ENCODE measurements around the gene IFNA2.
A peak's percentile ranks its signal among the peaks of the same experiment; 100 is the strongest.
"Not testable (repeated sequence)": the region's sequence is repeated elsewhere in the genome, so short reads cannot be mapped to it uniquely, and the experiment has no call there.

IFNA2 gene

GRCh38 chr9:21385131-21385670, at the start of gene IFNA2:
TSS of gene IFNA2 (minus strand) at chr9:21385398. CDS start at chr9:21385329, 69 bp downstream.
- DNase-seq: no peak

- not testable (repeated sequence) for DNase-seq
Observed at GRCh38 chr9:21435015-21435383, 49.8 kb upstream of the IFNA2 start.

- DNase-seq: peak; percentile 52
Observed at GRCh38 chr9:21434202-21435014, 49.2 kb upstream of the IFNA2 start.

GRCh38 chr9:21432672-21433425, 47.7 kb upstream of the IFNA2 start:
- no peak for DNase-seq

DNA sequence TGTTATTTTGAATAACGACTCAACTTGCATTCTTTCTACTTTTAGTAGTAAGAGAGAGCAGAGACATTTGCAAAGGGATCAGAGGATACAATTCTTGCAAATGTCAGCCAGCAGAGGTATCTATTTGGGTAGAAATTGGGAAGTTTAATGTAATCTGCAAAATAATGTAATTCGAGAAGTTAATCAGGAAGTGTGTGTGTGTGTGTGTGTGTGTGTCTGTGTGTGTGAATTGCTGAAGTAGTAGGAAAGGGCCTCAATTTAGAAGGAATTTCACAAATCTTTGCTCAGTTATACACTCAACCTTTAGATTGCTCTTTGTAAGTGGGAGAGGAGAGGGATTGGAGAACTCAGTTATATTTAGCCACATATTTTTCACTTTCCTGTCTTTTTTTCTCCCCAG, 44.0 kb upstream of the IFNA2 start:
- no peak for DNase-seq

DNA sequence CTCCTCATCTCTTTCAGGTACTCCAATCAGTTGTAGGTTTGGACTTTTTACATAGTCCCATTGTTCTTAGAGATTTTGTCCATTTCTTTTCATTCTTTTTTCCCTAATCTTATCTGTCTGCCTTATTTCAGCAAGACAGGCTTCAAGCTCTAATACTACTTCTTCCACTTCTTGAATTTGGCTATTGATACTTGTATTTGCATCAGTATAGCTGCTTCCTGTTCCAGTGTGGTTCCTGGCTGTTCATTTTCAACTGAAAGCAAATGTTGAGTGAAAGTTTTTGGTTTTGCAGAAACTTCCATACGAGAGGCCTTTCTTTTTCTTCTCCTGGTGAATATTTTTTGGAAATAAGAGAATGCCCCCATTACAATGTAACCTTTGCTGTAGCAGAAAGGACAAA, 43.0 kb upstream of the IFNA2 start:
- no peak for DNase-seq

GRCh38 chr9:21415493-21416267, 30.5 kb upstream of the IFNA2 start:
- DNase-seq: no peak

GRCh38 chr9:21414220-21414940, 29.2 kb upstream of the IFNA2 start:
- no peak for DNase-seq

DNA sequence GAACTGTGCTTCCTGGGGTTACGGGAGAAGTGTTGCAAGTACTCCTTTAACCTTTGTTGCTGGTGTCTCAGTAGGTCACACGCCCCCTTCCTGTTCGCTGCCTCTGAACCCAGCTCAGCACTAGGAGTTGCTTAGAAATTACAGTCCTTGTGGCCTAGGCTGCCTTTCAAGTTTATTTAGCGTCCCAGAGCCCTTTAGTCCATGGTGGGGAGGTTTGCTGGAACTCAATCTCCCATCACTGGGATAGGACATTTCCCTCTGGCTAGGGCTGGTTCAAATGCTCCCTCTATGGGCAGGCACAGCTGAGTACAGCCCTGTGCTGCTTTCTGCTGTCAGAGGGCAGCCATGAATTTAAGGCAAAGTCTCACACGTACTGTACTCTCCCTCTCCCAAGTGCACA, 28.4 kb upstream of the IFNA2 start:
- no peak for DNase-seq

DNA sequence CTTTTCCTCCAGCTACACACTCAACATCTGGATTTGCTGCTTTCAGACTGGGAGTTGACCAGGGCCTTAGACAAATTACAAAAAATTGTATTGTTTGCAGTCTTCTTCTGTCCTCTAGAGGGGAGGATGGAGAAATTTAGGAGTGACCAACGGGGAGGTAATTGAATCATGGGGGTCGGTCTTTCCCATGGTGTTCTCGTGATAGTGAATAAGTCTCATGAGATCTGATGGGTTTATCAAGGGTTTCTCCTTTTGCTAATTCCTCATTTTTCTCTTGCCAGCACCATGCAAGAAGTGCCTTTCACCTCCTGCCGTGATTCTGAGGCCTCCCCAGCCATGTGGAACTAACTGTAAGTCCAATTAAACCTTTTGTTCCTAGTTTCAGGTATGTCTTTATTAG, 28.0 kb upstream of the IFNA2 start:
- no peak for DNase-seq

GRCh38 chr9:21412107-21412506, 26.9 kb upstream of the IFNA2 start:
- DNase-seq: no peak

DNA sequence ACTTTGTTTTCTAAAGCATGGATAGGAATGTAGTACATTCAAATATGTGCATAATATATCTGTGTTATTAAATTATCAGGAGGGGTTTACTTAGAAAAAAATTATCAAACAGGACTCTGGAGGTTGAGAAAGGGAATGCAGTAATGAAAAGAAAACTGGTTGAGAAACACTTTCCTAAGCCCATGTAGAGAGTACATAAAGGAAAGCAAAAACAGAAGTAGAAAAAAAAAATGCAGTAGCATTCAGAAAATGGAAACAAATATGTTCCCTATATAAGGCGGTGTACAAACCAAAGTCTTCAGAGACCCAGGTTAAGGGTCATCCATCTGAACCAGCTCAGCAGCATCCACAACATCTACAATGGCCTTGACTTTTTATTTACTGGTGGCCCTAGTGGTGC, 23.6 kb upstream of the IFNA2 start, which contains the start of gene IFNA8:
Gene IFNA8 (plus strand): TSS at position 301 of the 400 bp plus-strand sequence. CDS start 60 bp downstream, at position 361.
- no peak for DNase-seq

- DNase-seq: no peak
Observed at GRCh38 chr9:21404146-21404545, 18.9 kb upstream of the IFNA2 start.

DNA sequence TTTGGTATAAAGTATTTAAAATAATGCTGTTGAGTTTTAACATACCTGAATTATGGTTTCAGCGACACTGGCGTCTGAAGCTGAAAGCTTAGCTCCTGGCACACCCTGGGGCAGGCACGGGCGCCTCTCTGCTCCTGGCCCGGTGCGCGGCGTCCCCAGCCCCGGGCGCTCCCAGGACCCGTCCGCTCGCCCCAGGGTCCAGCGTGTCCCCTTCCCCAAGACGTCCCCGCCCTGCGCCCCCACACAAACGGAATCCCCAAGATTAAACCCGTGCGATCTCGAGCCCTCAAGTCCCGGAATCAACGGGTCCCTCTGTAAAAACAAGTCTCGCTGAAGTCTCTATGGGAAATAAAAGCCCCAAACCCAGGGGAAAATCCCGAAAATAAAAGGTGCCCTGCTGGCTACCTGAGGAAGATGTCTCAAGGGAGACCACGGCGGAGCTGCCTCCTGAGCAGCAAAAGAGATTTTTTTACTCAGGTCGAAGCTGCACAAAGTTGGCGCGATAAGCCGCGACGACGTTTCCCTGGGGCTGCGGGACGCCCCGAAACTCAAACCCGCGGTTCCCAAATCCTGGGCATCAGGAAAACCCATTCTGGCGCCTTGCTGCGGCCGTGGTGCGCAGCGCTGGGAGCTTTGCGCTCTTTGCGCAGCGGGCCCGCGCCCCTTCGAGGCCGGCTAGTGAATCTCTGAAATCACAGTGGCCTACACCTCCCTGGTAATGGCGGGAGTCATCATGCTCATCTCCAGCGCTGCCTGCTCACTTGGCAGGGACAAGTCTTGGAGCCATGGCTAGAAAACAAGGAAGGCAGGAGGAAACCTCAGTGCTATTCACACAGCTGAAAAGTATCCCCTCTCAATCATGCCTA, 17.4 kb upstream of the IFNA2 start:
- DNase-seq: no peak

GRCh38 chr9:21399956-21400355, 14.8 kb upstream of the IFNA2 start:
- DNase-seq: no peak

- DNase-seq: no peak
Observed at GRCh38 chr9:21398955-21399489, 13.8 kb upstream of the IFNA2 start.

DNA sequence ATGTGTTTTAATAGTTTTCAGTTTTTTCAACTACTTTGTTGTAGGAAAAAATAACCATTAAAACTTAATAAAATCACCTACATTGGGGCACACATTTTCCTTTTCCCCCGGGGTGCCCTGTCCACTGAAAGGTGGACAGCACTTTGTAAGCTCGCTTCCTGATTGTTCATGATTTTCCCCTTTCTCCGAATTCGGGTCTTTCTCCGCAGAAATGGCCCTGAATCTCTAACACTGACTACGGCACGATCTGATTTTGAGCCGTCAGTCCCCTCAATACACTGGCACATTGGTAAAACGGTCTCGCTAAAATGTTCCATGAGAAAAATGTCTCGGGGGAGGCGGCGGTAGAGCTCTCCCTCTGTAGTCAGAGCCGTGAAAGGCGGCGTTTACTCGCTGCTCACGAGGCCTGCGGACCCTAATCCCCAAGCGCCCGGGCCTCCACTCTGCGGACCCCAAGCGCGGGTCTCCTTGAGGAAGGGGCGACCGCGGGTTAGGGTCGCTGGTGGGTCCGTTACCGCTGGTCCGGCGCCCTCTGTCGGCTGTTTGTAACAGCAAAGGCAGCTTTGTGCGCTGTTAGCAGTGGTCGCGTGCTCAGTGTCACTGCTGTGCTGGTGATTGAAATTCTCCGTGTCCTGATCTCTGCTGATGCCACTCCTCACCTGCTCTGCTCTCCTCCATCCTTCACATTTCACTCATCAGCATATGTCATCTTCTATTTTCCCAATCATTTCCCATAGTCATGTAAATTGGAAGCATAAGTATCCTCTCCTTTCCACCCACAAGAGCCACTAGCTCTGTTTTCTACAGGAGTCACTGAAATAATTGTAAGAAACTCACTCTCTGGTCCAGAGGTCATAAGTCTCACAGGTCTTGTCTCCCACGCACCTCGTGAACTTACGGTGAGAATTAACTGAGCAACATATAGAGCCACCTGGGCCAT, 10.8 kb upstream of the IFNA2 start:
- DNase-seq: peak; percentile 26

DNA sequence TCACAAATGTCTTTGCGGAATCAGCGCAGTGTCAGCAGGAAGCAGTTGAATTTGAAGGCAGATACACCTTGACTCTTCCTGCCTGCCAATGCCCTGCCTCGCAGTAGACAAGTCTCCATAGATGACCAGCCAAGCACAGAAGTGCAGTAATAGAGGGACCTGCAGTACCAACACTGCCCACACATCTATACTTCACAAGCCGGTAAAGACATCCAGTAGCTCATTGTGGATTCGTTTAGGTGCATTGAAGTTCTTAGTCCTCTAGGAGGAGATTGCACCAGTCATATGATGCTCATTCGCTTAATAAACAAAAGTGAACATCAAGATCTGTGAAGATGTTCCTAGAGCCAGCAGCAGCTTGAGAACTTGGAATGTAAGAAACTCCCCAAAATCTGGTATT, 7.1 kb upstream of the IFNA2 start:
- no peak for DNase-seq

DNA sequence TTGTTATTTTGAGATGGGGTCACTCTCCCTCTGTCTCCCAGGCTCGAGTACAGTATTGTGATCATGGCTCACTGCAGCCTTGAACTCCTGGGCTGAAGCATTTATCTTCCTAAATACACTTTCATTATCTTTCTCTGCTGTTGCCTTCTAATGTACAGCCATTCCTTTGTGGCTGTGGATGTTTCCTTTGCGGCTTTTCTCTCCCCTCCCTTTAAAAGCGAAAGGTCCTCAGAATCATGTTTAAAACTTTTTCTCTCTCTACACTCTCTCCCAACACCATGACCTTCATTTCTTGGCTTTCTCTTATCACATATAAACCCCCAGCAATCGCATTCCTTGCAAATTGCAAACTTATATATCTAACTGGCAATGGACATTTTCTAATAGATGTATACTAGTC, 1.6 kb downstream of the IFNA2 start:
- DNase-seq: no peak
